GM06990 (cell line): ENCODE measurements around the gene ZNF335.
A peak's percentile ranks its signal among the peaks of the same experiment; 100 is the strongest.

ENCODE experiments used
- DNase-seq: peaks from one replicate; pipeline ENCODE4 v3.0.0-alpha.2; 2011; ENCODE audit not compliant: insufficient read length; ENCODE audit errors: extremely low read depth
- H3K27me3 ChIP-seq: replicated peaks from 2 replicates; pipeline ENCODE4 v1.6.0; 2011; ENCODE audit warnings: low read length; ENCODE audit not compliant: control insufficient read depth, insufficient read depth
- H3K36me3 ChIP-seq: 2 replicates; pipeline ENCODE4 v1.5.1; 2011; ENCODE audit warnings: low read length; ENCODE audit not compliant: control insufficient read depth, insufficient read depth
- H3K4me3 ChIP-seq: replicated peaks from 2 replicates; pipeline ENCODE4 v1.5.1; 2011; ENCODE audit warnings: low read depth, mild to moderate bottlenecking, control low read depth, low read length
- TF ChIP-seq, protein P1 (sequence below): IDR thresholded peaks from 2 replicates; pipeline ENCODE4 v1.5.1; 2011; ENCODE audit warnings: low read length, control low read depth, mild to moderate bottlenecking, inconsistent platforms; ENCODE audit not compliant: insufficient read depth, poor library complexity, severe bottlenecking

The ZNF335 gene

DNA sequence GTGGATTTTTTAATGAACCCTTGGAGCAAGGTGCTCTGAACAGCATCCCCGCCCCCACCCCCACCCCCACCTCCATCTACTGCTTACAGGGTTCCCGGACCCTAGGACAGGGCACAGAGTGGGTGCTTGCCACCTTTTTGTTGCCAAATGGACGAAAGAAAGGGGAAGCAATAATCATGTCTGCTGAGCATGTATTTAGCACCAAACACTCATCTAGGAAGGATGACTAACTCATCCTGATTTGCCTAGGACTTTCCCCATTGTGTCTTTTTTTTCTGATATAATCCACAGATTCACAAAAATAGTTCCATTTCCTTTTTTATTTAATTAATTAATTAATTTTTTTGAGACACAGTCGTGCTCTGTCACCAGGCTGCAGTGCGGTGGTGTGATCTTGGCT, 58.9 kb downstream of the ZNF335 start:
- DNase-seq = no peak
- H3K36me3 ChIP-seq = no peaks in the 10 kb centered on the region
- TF ChIP-seq, protein P1, sequence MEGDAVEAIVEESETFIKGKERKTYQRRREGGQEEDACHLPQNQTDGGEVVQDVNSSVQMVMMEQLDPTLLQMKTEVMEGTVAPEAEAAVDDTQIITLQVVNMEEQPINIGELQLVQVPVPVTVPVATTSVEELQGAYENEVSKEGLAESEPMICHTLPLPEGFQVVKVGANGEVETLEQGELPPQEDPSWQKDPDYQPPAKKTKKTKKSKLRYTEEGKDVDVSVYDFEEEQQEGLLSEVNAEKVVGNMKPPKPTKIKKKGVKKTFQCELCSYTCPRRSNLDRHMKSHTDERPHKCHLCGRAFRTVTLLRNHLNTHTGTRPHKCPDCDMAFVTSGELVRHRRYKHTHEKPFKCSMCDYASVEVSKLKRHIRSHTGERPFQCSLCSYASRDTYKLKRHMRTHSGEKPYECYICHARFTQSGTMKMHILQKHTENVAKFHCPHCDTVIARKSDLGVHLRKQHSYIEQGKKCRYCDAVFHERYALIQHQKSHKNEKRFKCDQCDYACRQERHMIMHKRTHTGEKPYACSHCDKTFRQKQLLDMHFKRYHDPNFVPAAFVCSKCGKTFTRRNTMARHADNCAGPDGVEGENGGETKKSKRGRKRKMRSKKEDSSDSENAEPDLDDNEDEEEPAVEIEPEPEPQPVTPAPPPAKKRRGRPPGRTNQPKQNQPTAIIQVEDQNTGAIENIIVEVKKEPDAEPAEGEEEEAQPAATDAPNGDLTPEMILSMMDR = no peak
- no peak overlapping the region for H3K4me3 ChIP-seq
- H3K27me3 ChIP-seq = no peaks in the 10 kb centered on the region

DNA sequence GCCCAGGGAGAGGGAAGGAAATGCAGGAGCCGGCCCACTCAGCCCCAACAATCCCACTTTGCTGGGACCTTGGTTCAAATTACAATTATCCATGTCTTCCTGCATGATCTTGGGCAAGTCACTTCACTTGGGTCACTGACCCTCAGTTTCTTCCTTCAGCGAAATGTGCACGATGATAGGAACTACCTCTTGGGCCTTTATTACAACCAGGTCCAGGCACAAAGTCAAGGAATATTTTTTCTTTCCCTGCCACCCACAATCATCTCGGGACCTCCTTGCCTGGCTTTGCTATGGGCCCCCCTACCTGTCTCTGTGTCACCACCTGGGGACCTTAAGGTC, 59.7 kb downstream of the ZNF335 start:
- Histone ChIP-seq H3K36me3 (no peaks in the 10 kb centered on the region; the same call in 1 of the 2 replicates), H3K4me3 (peak overlapping the region; percentile 53), H3K27me3 (no peaks in the 10 kb centered on the region)
- TF ChIP-seq, protein P1 = no peak
- DNase-seq = no peak

DNA sequence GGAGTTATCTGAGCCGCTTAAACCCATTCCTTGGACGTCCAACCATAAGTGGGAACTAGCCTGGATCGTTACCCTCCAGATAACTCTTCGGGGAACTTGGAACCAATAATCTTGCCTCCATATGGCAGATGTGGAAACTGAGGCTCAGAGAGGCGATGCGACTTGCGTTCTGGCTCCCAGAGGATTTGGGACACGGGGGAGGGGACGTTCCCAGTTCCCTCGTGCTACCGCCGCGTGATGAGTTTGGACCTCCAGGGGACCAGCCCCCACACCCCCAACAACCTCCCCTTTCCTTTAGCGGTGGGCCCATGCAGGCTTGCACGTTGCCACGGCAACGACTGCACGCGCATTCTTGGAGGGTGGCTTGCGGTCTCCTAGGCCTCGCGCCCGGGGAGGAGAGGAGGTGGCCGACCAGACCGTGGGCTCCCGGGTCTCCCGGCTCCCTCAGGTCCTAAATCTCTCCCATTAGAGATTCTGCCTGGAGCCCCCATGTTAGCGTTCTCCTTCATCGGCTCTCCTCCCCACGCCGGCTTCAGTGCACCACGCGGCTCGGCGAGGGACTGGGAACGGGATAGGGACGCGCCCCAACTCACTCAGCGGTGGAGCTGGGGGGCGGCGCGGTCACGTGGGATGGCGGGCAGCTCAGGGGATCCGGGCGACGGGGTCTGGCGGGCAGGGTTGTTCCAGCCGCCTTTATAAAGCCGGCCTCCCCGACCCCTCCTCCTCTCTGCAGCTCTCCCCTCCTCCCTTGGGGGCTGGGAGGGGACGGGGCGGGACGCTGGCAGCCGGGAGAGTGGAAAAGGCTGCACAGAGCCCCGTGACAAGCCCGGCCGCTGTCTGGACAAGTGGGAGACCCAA, 60.3 kb downstream of the ZNF335 start, which contains the start of gene PLTP:
Gene PLTP, minus strand, starts transcription at position 670 of the 858 bp plus-strand sequence. CDS start 703 bp downstream, outside the sequence.
- H3K4me3 ChIP-seq = peak within 1 kb of the TSS; percentile 53

GRCh38 chr20:45910670-45911485, 61.1 kb downstream of the ZNF335 start:
- peak; percentile 96 for DNase-seq
- TF ChIP-seq, protein P1 = no peak

More for the DNA sequence above, 60.3 kb downstream of the ZNF335 start, which contains the start of gene PLTP:
- H3K27me3 ChIP-seq = no peaks in the 10 kb centered on the region
- no peaks in the 10 kb centered on the region; the same call in 1 of the 2 replicates for H3K36me3 ChIP-seq
- peak; percentile 50 for DNase-seq
- TF ChIP-seq, protein P1 = no peak

GRCh38 chr20:45909817-45910669, 62.0 kb downstream of the ZNF335 start:
- TF ChIP-seq, protein P1 = no peak
- no peak for DNase-seq
- Histone ChIP-seq H3K4me3 (peak overlapping the region; percentile 40), H3K27me3 (no peaks in the 10 kb centered on the region), H3K36me3 (no peaks in the 10 kb centered on the region; the same call in 1 of the 2 replicates)

More at GRCh38 chr20:45910670-45911485, 61.1 kb downstream of the ZNF335 start:
- Histone ChIP-seq H3K36me3 (no peaks in the 10 kb centered on the region; the same call in 1 of the 2 replicates), H3K27me3 (no peaks in the 10 kb centered on the region), H3K4me3 (peak overlapping the region; percentile 53)
